Stimulated activated CD8-positive, alpha-beta memory T cell treated with anti-CD3 and anti-CD28 coated beads, Interleukin-4, amount 100 ng/mL, for 1 hour (primary cell): ENCODE data around the gene NAPSA.
"Not testable (repeated sequence)": the region's sequence is repeated elsewhere in the genome, so short reads cannot be mapped to it uniquely, and the experiment has no call there.

Experiments
- DNase-seq, 2 donors: peaks; one replicate each; pipeline ENCODE4 v3.0.0-alpha.2; 2020; ENCODE audit warnings: low read depth in 2 of 2, low spot score in 1 of 2

Gene NAPSA

DNA sequence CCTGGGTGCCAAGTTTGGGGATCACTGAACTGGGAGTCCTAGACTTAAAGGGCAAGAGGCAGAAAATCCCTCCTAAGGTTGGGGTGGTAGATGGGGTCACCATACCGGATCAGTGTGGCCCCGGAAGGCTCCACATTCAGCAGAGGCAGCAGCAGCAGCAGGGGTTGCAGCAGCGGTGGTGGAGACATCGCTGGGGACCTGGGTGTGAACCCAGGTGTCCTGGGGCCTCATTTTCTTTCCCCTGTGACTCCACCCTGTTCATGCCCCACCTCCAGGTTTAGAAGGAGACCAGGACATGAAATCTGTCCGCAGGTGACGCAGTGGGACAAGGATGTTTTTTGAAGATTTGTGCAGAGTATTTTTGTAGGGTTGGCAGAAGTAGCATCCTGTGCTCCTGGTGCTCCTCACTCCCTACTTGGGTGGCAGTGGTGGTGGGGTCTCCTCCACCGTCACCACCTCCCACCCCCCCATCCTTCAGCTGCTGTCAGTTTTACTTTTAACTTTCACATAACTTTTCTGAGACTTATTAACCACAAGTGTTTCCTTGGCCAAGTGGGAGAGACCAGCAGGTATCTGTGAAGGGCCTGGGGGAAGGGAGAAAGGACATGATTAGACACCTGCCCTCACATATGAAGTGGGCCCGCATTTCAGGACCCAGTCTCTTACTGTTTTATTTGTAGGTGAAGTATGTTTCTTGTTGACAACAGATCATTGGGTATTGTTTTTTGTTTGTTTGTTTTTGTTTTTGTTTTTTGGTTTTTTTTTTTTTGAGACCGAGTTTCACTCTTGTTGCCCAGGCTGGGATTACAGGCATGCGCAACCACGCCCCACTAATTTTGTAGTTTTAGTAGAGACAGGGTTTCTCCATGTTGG, at the start of gene NAPSA:
TSS of gene NAPSA (minus strand) at position 206 of the 873 bp plus-strand sequence. CDS start at position 188, 18 bp downstream.
- no peak for DNase-seq

GRCh38 chr19:50413531-50413930, 48.1 kb upstream of the NAPSA start:
- no peak for DNase-seq

DNA sequence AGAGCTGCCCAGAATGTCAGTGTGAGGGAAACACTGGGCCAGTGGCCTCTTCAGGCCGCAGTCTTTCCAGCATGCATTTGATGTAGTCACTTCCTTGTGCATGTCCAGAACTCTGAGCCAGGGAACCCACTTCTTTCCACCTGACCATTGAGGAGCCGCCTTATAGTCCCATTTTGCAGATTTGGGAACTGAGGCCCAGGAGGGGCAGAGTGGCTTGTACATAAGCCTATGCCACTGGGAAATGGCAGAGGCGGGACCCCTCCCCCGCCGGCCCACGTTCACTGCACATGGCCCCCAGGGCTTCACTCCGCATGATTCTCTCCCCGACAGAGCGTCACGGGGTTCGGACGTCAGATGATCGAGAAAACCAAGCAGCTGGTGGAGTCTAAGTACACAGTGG, 47.7 kb upstream of the NAPSA start:
- no peak for DNase-seq

GRCh38 chr19:50412419-50412818, 47.0 kb upstream of the NAPSA start:
- no peak for DNase-seq

GRCh38 chr19:50410109-50410508, 44.7 kb upstream of the NAPSA start:
- no peak for DNase-seq

GRCh38 chr19:50409347-50409746, 43.9 kb upstream of the NAPSA start:
- no peak for DNase-seq

DNA sequence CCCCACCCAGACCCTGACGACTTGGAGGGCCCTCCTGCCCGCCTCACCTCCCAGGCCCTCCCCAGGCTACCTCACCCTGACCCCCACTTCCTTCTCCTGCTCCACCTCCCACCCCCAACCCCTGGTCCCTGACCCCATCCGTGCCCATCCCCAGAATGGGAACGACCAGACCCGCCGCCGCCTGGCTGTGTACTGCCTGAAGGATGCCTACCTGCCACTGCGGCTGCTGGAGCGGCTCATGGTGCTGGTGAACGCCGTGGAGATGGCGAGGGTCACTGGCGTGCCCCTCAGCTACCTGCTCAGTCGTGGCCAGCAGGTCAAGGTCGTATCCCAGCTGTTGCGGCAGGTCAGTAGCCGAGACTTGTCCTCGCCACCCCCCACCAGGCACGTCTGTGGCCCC, 41.4 kb upstream of the NAPSA start:
- no peak for DNase-seq

DNA sequence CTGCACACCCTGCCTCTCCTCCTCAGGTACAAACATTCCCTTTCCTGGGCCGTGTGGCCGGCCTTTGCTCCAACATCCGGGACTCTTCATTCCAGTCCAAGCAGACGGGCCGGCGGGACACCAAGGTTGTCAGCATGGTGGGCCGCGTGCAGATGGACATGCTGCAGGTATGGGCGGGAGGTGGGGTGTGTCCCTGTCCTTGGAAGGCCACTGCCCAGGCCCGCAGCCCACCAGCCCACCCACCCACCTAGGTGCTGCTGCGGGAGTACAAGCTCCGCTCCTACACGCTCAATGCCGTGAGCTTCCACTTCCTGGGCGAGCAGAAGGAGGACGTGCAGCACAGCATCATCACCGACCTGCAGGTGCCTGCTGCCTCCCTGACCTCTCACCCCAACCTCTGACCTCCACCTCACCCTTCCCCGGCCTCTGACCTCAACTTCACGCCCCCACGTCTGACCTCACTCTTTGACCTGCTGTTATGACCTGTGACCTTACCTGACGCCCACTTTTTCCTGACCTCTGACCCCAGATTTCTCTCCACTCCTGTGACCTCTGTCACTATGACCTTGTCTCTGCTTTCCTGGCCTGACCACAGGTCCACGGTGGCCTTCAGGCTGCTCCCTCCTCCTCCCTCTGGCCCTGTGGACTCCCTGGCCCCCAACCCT, 40.8 kb upstream of the NAPSA start:
- DNase-seq, result no peak

DNA sequence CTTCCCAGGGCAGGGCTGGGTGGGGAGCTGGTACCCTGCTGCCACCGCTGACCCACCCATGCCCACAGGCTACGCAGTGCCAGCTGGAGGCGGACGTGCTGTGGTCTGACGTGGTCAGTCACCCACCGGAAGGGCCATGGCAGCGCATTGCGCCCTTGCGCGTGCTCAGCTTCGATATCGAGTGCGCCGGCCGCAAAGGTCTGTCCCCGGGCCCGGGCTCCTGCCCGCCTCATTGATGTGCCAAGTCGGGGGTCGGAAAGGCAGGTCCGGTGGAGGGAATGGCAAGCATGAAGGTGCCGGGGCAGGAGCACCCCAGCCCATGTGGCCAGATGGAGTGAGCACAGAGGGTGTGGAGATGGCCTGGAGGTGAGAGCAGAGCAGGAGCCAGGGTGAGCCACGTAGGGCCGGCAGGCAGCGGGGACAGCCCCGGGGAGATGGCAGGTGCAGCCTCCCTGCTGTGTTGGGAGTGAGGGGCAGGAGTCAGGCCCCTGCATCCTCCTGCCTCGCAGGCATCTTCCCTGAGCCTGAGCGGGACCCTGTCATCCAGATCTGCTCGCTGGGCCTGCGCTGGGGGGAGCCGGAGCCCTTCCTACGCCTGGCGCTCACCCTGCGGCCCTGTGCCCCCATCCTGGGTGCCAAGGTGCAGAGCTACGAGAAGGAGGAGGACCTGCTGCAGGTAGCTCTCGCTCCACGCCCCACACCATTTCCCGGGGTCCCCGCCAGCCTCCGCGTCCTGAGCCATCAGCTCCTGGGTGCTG, 37.3 kb upstream of the NAPSA start:
- no peak for DNase-seq

DNA sequence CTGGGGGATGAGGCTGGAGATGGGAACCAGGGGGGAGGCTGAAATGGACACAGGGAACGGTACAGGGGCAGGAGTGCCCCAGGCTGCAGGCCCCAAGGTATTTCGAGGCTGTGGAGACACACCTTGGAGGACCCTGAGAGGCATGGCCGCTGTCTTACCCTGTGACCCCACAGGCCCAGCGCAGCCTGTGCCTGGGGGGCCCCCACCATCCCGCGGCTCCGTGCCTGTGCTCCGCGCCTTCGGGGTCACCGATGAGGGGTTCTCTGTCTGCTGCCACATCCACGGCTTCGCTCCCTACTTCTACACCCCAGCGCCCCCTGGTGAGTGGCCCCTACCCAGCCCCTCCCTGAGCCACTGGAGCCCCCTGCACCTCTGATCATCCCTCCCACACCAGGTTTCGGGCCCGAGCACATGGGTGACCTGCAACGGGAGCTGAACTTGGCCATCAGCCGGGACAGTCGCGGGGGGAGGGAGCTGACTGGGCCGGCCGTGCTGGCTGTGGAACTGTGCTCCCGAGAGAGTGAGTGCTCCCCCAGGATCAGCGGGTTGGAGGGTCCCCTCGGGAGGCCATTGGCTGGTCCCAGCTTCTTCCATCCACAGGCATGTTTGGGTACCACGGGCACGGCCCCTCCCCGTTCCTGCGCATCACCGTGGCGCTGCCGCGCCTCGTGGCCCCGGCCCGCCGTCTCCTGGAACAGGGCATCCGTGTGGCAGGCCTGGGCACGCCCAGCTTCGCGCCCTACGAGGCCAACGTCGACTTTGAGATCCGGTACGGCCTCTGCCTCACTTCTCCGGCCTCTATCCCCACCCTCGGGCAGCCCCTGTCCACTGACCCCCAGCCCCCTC, 36.4 kb upstream of the NAPSA start:
- no peak for DNase-seq

DNA sequence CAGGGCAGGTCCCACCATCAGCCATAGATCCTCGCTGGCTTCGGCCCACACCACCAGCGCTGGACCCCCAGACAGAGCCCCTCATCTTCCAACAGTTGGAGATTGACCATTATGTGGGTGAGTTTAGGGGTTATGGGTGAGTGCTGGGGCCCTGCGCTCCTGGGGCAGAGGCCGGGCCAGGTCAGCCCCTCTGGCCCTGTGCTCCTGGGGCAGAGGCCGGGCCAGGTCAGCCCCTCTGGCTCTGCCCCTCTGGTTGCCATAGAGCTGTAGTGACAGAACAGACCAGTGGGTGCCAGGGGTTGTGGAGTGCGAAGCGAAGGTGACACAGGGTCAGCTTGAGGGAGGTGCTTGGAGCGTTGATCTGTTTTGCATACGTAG, 33.9 kb upstream of the NAPSA start:
- no peak for DNase-seq

DNA sequence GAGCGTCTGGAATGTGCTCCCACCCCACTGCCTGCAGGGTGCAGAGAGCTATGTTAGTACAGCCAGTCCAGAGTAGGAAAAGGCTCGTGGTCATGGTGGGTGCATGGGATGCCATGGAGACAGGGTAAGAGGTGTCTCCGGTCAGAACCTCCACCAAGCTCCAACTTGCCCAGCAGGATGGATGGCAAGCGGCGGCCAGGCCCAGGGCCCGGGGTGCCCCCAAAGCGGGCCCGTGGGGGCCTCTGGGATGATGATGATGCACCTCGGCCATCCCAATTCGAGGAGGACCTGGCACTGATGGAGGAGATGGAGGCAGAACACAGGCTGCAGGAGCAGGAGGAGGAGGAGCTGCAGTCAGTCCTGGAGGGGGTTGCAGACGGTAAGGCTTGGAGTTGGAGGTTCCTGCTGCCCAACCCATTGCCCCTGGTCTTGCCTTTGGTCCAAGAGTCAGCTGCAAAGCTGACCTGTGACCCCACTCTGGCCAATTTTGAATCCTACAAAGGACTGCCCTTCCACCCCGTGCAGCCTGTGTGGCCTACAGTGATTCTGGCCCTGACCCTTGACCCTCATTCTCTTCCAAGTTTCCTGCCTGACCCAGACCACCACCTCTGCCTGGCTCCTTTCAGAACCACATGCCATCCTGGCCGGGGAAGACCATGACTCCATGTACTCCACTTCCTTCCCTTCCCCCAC, 33.4 kb upstream of the NAPSA start:
- DNase-seq, result no peak

GRCh38 chr19:50394017-50394416, 28.6 kb upstream of the NAPSA start:
- no peak for DNase-seq

DNA sequence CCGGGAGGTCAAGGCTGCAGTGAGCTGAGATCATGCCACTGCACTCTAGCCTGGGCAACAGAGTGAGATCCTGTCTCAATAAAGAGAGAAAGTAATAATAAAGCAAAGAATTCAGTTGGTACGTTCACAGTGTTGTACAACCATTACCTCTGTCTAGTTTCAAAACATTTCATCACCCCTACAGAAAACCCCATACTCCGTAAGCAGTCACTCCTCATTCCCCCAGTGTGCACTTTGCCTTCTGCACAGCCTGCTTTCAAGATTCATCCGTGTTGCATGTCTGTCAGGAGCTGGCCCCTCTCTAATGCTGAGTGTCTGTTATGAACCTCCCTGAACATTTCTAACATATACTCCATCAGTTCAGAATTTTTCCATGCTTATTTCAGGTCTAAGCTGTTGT, 28.1 kb upstream of the NAPSA start:
- DNase-seq, result no peak

DNA sequence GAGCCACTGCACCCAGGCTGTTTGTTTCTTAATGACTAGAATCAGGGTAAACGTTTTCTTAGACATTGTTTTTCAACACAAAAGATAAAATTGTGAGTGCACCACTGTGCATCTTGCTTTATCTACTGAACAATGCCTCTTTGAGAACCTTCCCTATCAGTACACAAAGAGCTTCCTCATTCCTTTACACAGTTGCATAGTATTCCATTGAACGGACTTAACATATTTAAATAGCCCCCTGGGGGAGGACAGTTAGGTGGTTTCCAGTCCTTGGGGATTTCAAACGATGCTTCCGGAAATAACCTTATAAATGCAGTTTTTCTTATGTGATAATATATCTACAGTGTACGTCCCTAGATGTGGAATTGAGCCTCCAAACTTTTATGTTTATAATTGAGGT, 27.3 kb upstream of the NAPSA start:
- no peak for DNase-seq

DNA sequence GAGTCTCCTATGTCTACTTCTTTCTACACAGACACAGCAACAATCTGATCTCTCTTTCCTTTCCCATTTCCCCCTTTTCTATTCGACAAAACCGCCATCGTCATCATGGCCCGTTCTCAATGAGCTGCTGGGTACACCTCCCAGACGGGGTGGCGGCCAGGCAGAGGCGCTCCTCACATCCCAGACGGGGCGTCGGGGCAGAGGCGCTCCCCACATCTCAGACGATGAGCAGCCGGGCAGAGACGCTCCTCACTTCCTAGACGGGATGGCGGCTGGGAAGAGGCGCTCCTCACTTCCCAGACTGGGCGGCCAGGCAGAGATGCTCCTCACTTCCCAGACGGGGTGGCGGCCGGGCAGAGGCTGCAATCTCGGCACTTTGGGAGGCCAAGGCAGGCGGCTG, 25.5 kb upstream of the NAPSA start:
- not testable (repeated sequence) for DNase-seq

DNA sequence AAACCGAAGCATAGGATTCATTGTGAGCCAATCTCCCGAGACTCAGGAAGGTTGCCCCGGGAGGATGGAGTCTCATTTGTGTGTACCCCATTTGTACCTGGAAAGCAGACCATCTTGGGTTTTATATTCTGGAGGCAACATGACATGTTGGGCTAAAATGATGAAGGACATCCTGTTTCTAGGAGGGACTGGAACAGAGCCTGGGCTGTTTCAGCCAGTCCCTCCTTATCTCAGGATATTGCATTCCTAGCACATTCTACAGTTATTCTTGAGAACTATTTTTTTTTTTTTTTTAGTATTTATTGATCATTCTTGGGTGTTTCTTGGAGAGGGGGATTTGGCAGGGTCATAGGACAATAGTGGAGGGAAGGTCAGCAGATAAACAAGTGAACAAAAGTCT, 24.9 kb upstream of the NAPSA start:
- DNase-seq, result not testable (repeated sequence)

- DNase-seq, result no peak
Measured at GRCh38 chr19:50387868-50388245, 22.4 kb upstream of the NAPSA start.

GRCh38 chr19:50387176-50387867, 21.9 kb upstream of the NAPSA start:
- no peak for DNase-seq
